EH (cell line): ENCODE measurements around the gene EFHD2.

Experiments used
- DNase-seq: peaks from one replicate; pipeline ENCODE4 v3.0.0-alpha.2; 2015; ENCODE audit warnings: low read depth

EFHD2 gene

DNA sequence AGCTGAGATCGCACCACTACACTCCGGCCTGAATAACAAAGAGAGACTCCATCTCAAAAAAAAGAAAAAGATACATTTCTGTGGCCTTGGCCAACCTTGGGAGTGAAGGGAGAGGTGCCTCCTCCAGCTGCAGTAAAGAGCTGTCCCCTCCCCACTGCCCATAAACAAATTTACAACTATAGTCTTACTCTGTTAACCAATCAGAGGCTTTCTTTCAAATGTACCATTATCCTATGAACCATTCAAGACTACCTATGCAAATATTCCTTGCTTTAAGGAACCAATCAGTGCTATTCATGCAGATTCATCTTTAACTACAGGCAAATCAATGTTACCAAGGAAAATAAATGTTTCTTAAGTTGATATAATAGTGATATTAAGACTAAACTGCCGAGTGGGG is 67.2 kb downstream of the EFHD2 start:
- no peak for DNase-seq

DNA sequence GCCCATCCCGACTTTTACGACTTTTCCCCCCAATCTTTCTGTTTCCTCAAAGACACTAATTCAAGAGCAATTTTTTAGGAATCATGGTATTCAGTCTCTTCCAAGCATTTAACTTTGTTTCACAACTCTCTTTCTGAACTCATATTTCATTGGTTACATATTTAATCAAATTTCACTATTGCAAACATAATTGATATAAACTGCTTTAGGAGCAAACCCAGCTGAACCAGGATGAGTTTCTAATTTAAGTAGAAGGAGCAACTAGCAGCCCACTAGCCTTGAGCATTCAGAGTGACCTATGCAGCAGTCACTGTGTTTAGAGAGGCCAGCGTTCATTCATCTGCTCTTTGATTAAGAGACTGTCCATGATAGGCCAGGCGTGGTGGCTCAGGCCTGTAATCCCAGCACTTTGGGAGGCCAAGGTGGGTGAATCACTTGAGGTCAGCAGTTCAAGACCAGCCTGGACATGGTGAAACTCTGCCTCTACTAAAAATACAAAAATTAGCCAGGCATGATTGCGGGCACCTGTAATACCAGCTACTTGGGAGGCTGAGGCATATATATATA is 68.0 kb downstream of the EFHD2 start:
- DNase-seq = no peak
